Loucy (cell line): Measurements from ENCODE around the gene RGS12.

Source experiments
- H2AFZ ChIP-seq: fragments of 200-600 bp; sonication (generic); 2 replicates; pipeline ENCODE4 v1.6.0; 2016; ENCODE audit warnings: antibody characterized with exemption, mild to moderate bottlenecking, low read length, moderate library complexity
- H3F3A ChIP-seq: fragments of 200-600 bp; 2 replicates; pipeline ENCODE4 v1.6.0; 2016; ENCODE audit warnings: antibody characterized with exemption, low read depth, mild to moderate bottlenecking
- H3K27me3 ChIP-seq: fragments of 200-600 bp; sonication (generic); 2 replicates; pipeline ENCODE4 v1.6.1; 2014; ENCODE audit warnings: low read length, mild to moderate bottlenecking; ENCODE audit not compliant: insufficient read depth, poor library complexity, severe bottlenecking
- H3K36me3 ChIP-seq: fragments of 200-600 bp; sonication (generic); 2 replicates; pipeline ENCODE4 v1.6.1; 2016; ENCODE audit warnings: low read length; ENCODE audit not compliant: insufficient read depth
- H3K4me1 ChIP-seq: fragments of 200-600 bp; sonication (generic); 2 replicates; pipeline ENCODE4 v1.5.1; 2014; ENCODE audit warnings: low read length, mild to moderate bottlenecking; ENCODE audit not compliant: insufficient read depth, poor library complexity, severe bottlenecking
- H3K4me2 ChIP-seq: fragments of 200-600 bp; sonication (generic); 2 replicates; pipeline ENCODE4 v1.6.0; 2014; ENCODE audit warnings: antibody characterized with exemption, low read length, low read depth, mild to moderate bottlenecking; ENCODE audit not compliant: poor library complexity, severe bottlenecking
- H3K4me3 ChIP-seq: fragments of 200-600 bp; sonication (generic); 2 replicates; pipeline ENCODE4 v1.5.1; 2014; ENCODE audit warnings: low read length, mild to moderate bottlenecking, mixed read lengths; ENCODE audit not compliant: poor library complexity, severe bottlenecking
- H3K79me2 ChIP-seq: fragments of 200-600 bp; sonication (generic); 2 replicates; pipeline ENCODE4 v1.6.1; 2014; ENCODE audit warnings: low read length; ENCODE audit not compliant: insufficient read depth
- H3K9ac ChIP-seq: fragments of 200-600 bp; sonication (generic); 2 replicates; pipeline ENCODE4 v1.6.0; 2014; ENCODE audit warnings: mild to moderate bottlenecking, low read depth, low read length, moderate library complexity; ENCODE audit not compliant: poor library complexity, severe bottlenecking
- H3K9me2 ChIP-seq: fragments of 200-600 bp; sonication (generic); replicated peaks from 2 replicates; pipeline ENCODE4 v1.6.1; 2016; ENCODE audit warnings: low read depth, low read length, mixed read lengths
- H3K9me3 ChIP-seq: fragments of 200-600 bp; sonication (generic); 2 replicates; pipeline ENCODE4 v1.6.1; 2014; ENCODE audit warnings: mild to moderate bottlenecking, antibody characterized with exemption, low read length, low read depth; ENCODE audit not compliant: insufficient read depth
- H4K20me1 ChIP-seq: fragments of 200-600 bp; sonication (generic); 2 replicates; pipeline ENCODE4 v1.6.0; 2014; ENCODE audit warnings: antibody characterized with exemption, low read length, mild to moderate bottlenecking; ENCODE audit not compliant: insufficient read depth, poor library complexity, severe bottlenecking
- EZH2phosphoT487 ChIP-seq: fragments of 200-600 bp; IDR thresholded peaks from 2 replicates; pipeline ENCODE4 v1.6.1; 2018; ENCODE audit warnings: antibody characterized with exemption, mild to moderate bottlenecking, moderate library complexity, borderline replicate concordance
- TF ChIP-seq, protein P1 (sequence below): fragments of 200-600 bp; sonication (generic); conservative IDR thresholded peaks from 2 replicates; pipeline ENCODE4 v1.5.1; 2014; ENCODE audit warnings: mild to moderate bottlenecking, antibody characterized with exemption, low read length

RGS12 gene

GRCh38 chr4:3329887-3330286 is 37.1 kb downstream of the RGS12 start:
- Histone ChIP-seq H3K4me1 (peaks cover 10% of the 10 kb centered on the region), H4K20me1 (peaks cover 40% of the 10 kb centered on the region)
- no peak for TF ChIP-seq EZH2phosphoT487
- TF ChIP-seq, protein P1, sequence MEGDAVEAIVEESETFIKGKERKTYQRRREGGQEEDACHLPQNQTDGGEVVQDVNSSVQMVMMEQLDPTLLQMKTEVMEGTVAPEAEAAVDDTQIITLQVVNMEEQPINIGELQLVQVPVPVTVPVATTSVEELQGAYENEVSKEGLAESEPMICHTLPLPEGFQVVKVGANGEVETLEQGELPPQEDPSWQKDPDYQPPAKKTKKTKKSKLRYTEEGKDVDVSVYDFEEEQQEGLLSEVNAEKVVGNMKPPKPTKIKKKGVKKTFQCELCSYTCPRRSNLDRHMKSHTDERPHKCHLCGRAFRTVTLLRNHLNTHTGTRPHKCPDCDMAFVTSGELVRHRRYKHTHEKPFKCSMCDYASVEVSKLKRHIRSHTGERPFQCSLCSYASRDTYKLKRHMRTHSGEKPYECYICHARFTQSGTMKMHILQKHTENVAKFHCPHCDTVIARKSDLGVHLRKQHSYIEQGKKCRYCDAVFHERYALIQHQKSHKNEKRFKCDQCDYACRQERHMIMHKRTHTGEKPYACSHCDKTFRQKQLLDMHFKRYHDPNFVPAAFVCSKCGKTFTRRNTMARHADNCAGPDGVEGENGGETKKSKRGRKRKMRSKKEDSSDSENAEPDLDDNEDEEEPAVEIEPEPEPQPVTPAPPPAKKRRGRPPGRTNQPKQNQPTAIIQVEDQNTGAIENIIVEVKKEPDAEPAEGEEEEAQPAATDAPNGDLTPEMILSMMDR = no peak

DNA sequence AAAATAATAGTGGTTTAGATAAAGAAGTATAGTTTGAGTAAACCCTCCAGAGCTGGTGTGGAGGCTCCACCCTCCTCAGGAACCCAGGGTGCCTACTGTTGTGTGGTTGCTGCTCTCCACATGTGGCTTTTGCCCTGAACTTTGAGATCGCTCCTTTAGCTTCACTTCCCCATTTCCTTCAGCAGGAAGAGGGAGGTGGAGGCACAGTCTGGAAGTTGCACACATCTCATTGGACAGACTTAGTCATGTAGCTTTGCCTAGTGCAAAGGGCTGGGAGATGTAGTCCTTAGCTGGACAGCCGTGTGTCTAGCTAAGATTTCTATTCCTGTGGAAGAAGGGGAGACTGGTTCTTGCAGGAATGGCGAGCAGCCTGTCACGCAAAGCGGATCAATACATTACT is 37.9 kb downstream of the RGS12 start:
- Histone ChIP-seq H3K9me3 (no peaks in the 10 kb centered on the region), H3K79me2 (peaks cover 95% of the 10 kb centered on the region), H3K4me2 (no peak overlapping the region), H3K4me3 (no peak overlapping the region), H3K27me3 (no peaks in the 10 kb centered on the region), H3K36me3 (peaks cover 11% of the 10 kb centered on the region; the same call in 1 of the 2 replicates), H3K9ac (no peak overlapping the region), H2AFZ (no peak overlapping the region), H3K9me2 (no peaks in the 10 kb centered on the region), H3F3A (no peaks in the 10 kb centered on the region), H3K4me1 (peaks cover 10% of the 10 kb centered on the region), H4K20me1 (peaks cover 39% of the 10 kb centered on the region)
- TF ChIP-seq, protein P1 = no peak
- TF ChIP-seq EZH2phosphoT487 = no peak

More at GRCh38 chr4:3329887-3330286, 37.1 kb downstream of the RGS12 start:
- peaks cover 11% of the 10 kb centered on the region; the same call in 1 of the 2 replicates for H3K36me3 ChIP-seq
- H3K9me3 ChIP-seq = no peaks in the 10 kb centered on the region
- H3K79me2 ChIP-seq = peaks cover 94% of the 10 kb centered on the region
- no peak overlapping the region for H2AFZ ChIP-seq
- no peak overlapping the region for H3K4me2 ChIP-seq
- H3K27me3 ChIP-seq = no peaks in the 10 kb centered on the region
- no peaks in the 10 kb centered on the region for H3F3A ChIP-seq
- no peak overlapping the region for H3K9ac ChIP-seq
- no peak overlapping the region for H3K4me3 ChIP-seq
- no peaks in the 10 kb centered on the region for H3K9me2 ChIP-seq

DNA sequence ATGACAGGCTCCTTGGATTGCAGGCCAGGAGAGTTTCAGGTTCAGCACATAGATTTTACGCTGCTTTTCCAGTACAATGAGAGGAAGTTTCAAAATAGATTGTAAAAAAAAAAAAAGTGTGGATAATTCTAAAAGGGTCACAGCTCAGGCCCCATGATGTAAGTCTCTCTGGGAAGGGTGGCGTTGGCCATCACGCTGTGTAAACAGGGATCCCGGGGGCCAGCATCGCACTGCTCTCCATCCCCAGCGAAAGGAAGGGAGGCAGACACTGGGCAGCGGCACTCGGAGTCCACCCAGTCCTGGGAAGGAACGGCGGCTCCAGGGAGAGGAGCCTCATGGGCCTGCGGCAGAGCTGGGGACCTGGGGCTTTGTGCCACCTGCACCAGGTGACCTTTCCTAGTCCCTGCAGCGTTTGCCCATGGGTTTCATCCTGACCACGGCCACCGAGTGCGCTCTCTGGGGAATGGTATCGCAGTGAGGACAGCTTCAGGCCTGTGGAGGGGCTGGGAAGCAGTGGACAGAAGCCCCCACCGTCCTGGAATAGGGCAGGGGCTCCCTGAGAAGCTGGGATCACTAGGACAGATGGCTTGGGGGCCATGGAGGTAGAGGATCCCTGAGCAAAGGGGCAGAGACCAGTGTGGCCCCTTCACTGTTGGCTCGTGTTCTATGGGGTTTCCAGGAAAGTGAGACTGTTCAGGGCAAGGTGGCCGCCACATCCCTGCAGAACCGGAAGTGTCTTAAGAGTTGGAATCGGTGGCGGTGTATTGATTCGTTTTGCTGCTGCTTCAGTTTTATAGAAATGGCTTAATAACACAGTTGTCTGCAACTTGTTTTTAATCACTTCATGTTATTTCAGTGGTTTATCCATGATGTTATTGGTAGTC is 38.9 kb downstream of the RGS12 start:
- Histone ChIP-seq H3F3A (no peaks in the 10 kb centered on the region), H3K4me2 (no peak overlapping the region), H2AFZ (no peak overlapping the region), H3K4me3 (no peak overlapping the region), H4K20me1 (peaks cover 33% of the 10 kb centered on the region), H3K79me2 (peaks cover 95% of the 10 kb centered on the region), H3K9ac (no peak overlapping the region), H3K9me3 (no peaks in the 10 kb centered on the region), H3K9me2 (no peaks in the 10 kb centered on the region), H3K36me3 (peaks cover 11% of the 10 kb centered on the region; the same call in 1 of the 2 replicates), H3K4me1 (peaks cover 10% of the 10 kb centered on the region), H3K27me3 (no peaks in the 10 kb centered on the region)
- TF ChIP-seq EZH2phosphoT487 = no peak
- TF ChIP-seq, protein P1 = no peak
